ENCODE data around the gene CHD2. TPM values are rescaled to one million over a fixed set of nuclear protein-coding genes. Genes with fewer than 3 reads are reported as not detected.
A peak's percentile ranks its signal among the peaks of the same experiment; 100 is the strongest.

CHD2 gene
- total RNA-seq, 1 donor from 2014 or later, result 54.2 TPM

- TF ChIP-seq CTCF (IDR thresholded peaks at IDR 0.05; ENCODE audit: insufficient read depth, low read length, poor library complexity, severe bottlenecking), result no peak
- Histone ChIP-seq H3K27me3 (ENCODE audit: control insufficient read depth, insufficient read depth, low read length) (no peaks in the 10 kb centered on the region), H3K36me3 (ENCODE audit: control insufficient read depth, insufficient read depth, low read length) (peaks cover 4% of the 10 kb centered on the region), H3K4me3 (ENCODE audit: low read depth, low read length) (no peak overlapping the region)
- DNase-seq (ENCODE audit: low read depth), result no peak
These were observed 117.4 kb downstream of the CHD2 start for GRCh38 chr15:93017526-93017925.

- H3K4me3 ChIP-seq (ENCODE audit: low read depth, low read length), result no peak overlapping the region
- DNase-seq (ENCODE audit: low read depth), result no peak
- peak; percentile 40 for TF ChIP-seq CTCF (IDR thresholded peaks at IDR 0.05; ENCODE audit: insufficient read depth, low read length, poor library complexity, severe bottlenecking)
- no peaks in the 10 kb centered on the region for H3K27me3 ChIP-seq (ENCODE audit: control insufficient read depth, insufficient read depth, low read length)
- H3K36me3 ChIP-seq (ENCODE audit: control insufficient read depth, insufficient read depth, low read length), result peaks cover 4% of the 10 kb centered on the region
These were observed 118.5 kb downstream of the CHD2 start for GRCh38 chr15:93018574-93018973.

GRCh38 chr15:93019090-93019489 is 119.0 kb downstream of the CHD2 start:
- TF ChIP-seq CTCF (IDR thresholded peaks at IDR 0.05; ENCODE audit: insufficient read depth, low read length, poor library complexity, severe bottlenecking), result no peak
- H3K27me3 ChIP-seq (ENCODE audit: control insufficient read depth, insufficient read depth, low read length), result no peaks in the 10 kb centered on the region
- H3K4me3 ChIP-seq (ENCODE audit: low read depth, low read length), result no peak overlapping the region
- peaks cover 4% of the 10 kb centered on the region for H3K36me3 ChIP-seq (ENCODE audit: control insufficient read depth, insufficient read depth, low read length)
- no peak for DNase-seq (ENCODE audit: low read depth)

DNA sequence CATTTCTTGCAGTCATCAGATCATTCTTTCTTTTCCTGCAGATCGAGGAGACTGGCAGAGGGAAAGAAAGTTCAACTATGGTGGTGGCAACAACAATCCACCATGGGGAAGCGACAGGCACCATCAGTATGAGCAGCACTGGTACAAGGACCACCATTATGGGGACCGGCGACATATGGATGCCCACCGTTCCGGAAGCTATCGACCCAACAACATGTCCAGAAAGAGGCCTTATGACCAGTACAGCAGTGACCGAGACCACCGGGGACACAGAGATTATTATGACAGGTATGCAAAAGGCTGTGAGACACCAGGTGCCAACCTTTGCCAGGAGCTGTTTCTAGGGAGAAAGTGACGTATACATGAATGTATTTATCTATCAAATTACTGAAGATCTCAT is 119.8 kb downstream of the CHD2 start:
- Histone ChIP-seq H3K36me3 (ENCODE audit: control insufficient read depth, insufficient read depth, low read length) (peaks cover 6% of the 10 kb centered on the region), H3K27me3 (ENCODE audit: control insufficient read depth, insufficient read depth, low read length) (no peaks in the 10 kb centered on the region), H3K4me3 (ENCODE audit: low read depth, low read length) (no peak overlapping the region)
- DNase-seq (ENCODE audit: low read depth), result no peak
- TF ChIP-seq CTCF (IDR thresholded peaks at IDR 0.05; ENCODE audit: insufficient read depth, low read length, poor library complexity, severe bottlenecking), result no peak

GRCh38 chr15:93020976-93021772 is 121.0 kb downstream of the CHD2 start:
- Histone ChIP-seq H3K36me3 (ENCODE audit: control insufficient read depth, insufficient read depth, low read length) (peaks cover 8% of the 10 kb centered on the region), H3K27me3 (ENCODE audit: control insufficient read depth, insufficient read depth, low read length) (no peaks in the 10 kb centered on the region), H3K4me3 (ENCODE audit: low read depth, low read length) (no peak overlapping the region)
- DNase-seq (ENCODE audit: low read depth), result no peak
- no peak for TF ChIP-seq CTCF (IDR thresholded peaks at IDR 0.05; ENCODE audit: insufficient read depth, low read length, poor library complexity, severe bottlenecking)

- TF ChIP-seq CTCF (IDR thresholded peaks at IDR 0.05; ENCODE audit: insufficient read depth, low read length, poor library complexity, severe bottlenecking), result no peak
- no peak for DNase-seq (ENCODE audit: low read depth)
- Histone ChIP-seq H3K4me3 (ENCODE audit: low read depth, low read length) (no peak overlapping the region), H3K27me3 (ENCODE audit: control insufficient read depth, insufficient read depth, low read length) (no peaks in the 10 kb centered on the region), H3K36me3 (ENCODE audit: control insufficient read depth, insufficient read depth, low read length) (peaks cover 8% of the 10 kb centered on the region)
These were observed 124.2 kb downstream of the CHD2 start for GRCh38 chr15:93024293-93024692.

Measured in kidney epithelial cell (primary cell).